ENCODE measurements around the gene SLC1A7.
"Not testable (repeated sequence)": the region's sequence is repeated elsewhere in the genome, so short reads cannot be mapped to it uniquely, and the experiment has no call there.

The SLC1A7 gene

GRCh38 chr1:53142226-53142853, at the start of gene SLC1A7:
Gene SLC1A7 (minus strand): TSS chr1:53142638. CDS start chr1:53142449, 189 bp downstream.
- DNase-seq (ENCODE audit: low read depth in 2 of 2): no peak

GRCh38 chr1:53190210-53190611, 47.8 kb upstream of the SLC1A7 start:
- DNase-seq (ENCODE audit: low read depth in 2 of 2): no peak

- no peak for DNase-seq (ENCODE audit: low read depth in 2 of 2)
These were observed 46.6 kb upstream of the SLC1A7 start for GRCh38 chr1:53189061-53189460.

- DNase-seq (ENCODE audit: low read depth in 2 of 2): no peak
These were observed 45.7 kb upstream of the SLC1A7 start for GRCh38 chr1:53188099-53188498.

GRCh38 chr1:53187401-53187800, 45.0 kb upstream of the SLC1A7 start:
- DNase-seq (ENCODE audit: low read depth in 2 of 2): no peak

- no peak for DNase-seq (ENCODE audit: low read depth in 2 of 2)
These were observed 44.1 kb upstream of the SLC1A7 start for GRCh38 chr1:53186533-53186932.

- not testable (repeated sequence) for DNase-seq (ENCODE audit: low read depth in 2 of 2)
These were observed 43.5 kb upstream of the SLC1A7 start for GRCh38 chr1:53185955-53186297.

- DNase-seq (ENCODE audit: low read depth in 2 of 2): no peak
These were observed 40.9 kb upstream of the SLC1A7 start for GRCh38 chr1:53183095-53183990.

- DNase-seq (ENCODE audit: low read depth in 2 of 2): no peak
These were observed 40.3 kb upstream of the SLC1A7 start for GRCh38 chr1:53182716-53183094.

- peak; percentile 56 to 58 for DNase-seq (ENCODE audit: low read depth in 2 of 2)
These were observed 39.7 kb upstream of the SLC1A7 start for GRCh38 chr1:53182111-53182593.

- no peak for DNase-seq (ENCODE audit: low read depth in 2 of 2)
These were observed 38.5 kb upstream of the SLC1A7 start for GRCh38 chr1:53180951-53181350.

GRCh38 chr1:53180226-53180625, 37.8 kb upstream of the SLC1A7 start:
- DNase-seq (ENCODE audit: low read depth in 2 of 2): no peak

- DNase-seq (ENCODE audit: low read depth in 2 of 2): no peak
These were observed 34.2 kb upstream of the SLC1A7 start for GRCh38 chr1:53176452-53177208.

GRCh38 chr1:53174971-53175913, 32.8 kb upstream of the SLC1A7 start:
- DNase-seq (ENCODE audit: low read depth in 2 of 2): no peak

GRCh38 chr1:53172426-53173128, 30.1 kb upstream of the SLC1A7 start:
- no peak for DNase-seq (ENCODE audit: low read depth in 2 of 2)

GRCh38 chr1:53166912-53167311, 24.5 kb upstream of the SLC1A7 start:
- no peak for DNase-seq (ENCODE audit: low read depth in 2 of 2)

- no peak for DNase-seq (ENCODE audit: low read depth in 2 of 2)
These were observed 23.9 kb upstream of the SLC1A7 start for GRCh38 chr1:53166366-53166765.

GRCh38 chr1:53165408-53165961, 23.0 kb upstream of the SLC1A7 start:
- no peak for DNase-seq (ENCODE audit: low read depth in 2 of 2)

- no peak for DNase-seq (ENCODE audit: low read depth in 2 of 2)
These were observed 20.9 kb upstream of the SLC1A7 start for GRCh38 chr1:53163291-53163768.

- DNase-seq (ENCODE audit: low read depth in 2 of 2): no peak
These were observed 20.2 kb upstream of the SLC1A7 start for GRCh38 chr1:53162621-53163020.
